Hematopoietic multipotent progenitor cell treated with erythropoietin and hydrocortisone succinate and interleukin-3 and kit ligand, for 17 days (in vitro differentiated cells): ENCODE results near the gene ETV4.
"Not testable (repeated sequence)": the region's sequence is repeated elsewhere in the genome, so short reads cannot be mapped to it uniquely, and the experiment has no call there.

Experiments used
- DNase-seq: peaks from one replicate; pipeline ENCODE4 v3.0.0-alpha.2; 2015; ENCODE audit warnings: low spot score

The ETV4 gene

DNA sequence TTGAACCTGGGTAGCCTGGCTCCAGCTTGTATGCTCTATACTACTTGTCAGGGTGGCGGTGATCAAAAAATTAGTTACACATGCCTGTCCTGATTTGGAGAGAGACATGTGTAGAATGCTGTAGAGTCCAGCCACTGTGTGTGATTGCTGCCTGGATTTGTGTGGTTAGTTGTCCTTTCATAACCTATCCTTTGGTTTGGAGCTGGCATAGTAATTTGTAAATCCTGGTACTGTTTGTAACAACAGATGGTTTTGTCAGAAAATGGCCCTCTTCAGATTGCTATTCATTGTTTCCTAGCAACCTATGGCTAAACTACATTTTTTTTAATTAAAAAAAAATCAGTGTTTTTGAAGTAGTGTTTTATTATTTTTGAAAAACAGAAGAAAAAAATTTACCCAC, 30.5 kb downstream of the ETV4 start:
- no peak for DNase-seq

DNA sequence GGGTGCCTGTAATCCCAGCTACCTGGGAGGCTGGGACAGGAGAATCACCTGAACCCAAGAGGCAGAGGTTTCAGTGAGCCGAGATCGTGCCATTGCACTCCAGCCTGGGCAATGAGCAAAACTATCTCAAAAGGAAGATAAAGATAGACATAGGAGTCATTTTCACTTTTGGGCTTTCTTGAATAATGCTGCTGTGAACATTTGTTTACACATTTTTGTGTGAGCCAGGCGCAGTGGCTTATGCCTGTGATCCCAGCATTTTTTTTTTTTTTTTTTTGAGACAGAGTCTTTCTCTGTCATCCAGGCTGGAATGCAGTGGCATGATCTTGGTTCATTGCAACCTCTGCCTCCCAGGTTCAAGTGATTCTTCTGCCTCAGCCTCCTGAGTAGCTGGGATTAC, 34.9 kb downstream of the ETV4 start:
- DNase-seq, result not testable (repeated sequence)

DNA sequence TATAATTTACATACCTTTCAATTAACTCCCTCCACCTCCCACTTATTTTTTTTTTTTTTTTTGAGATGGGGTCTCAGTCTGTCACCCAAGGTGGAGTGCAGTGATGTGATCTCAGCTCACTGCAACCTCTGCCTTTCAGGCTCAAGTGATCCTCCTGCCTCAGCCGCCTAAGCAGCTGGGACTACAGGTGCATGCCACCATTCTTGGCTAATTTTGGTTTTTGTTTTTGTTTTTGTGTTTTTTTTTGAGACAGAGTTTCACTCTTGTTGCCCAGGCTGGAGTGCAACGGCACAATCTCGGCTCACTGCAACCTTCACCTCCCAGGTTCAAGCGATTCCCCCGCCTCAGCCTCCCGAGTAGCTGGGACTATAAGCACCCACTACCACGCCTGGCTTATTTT, 36.7 kb downstream of the ETV4 start:
- DNase-seq, result not testable (repeated sequence)

DNA sequence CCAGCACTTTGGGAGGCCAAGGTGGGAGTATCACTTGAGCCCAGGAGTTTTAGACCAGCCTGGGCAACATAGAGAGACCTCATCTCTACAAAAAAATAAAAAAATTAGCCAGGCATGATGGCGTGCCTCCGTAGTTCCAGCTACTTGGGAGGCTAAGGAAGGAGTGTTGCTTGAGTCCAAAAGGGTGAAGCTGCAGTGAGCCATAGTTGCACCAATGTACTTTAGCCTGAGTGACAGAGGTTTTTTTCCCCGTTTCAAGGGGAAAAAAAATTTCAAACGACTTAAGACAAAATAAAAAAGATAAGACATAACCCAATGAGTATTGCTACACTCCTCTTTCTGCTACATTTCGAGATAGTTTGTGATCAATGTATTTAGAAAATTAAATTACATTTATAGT, 55.5 kb downstream of the ETV4 start:
- no peak for DNase-seq

DNA sequence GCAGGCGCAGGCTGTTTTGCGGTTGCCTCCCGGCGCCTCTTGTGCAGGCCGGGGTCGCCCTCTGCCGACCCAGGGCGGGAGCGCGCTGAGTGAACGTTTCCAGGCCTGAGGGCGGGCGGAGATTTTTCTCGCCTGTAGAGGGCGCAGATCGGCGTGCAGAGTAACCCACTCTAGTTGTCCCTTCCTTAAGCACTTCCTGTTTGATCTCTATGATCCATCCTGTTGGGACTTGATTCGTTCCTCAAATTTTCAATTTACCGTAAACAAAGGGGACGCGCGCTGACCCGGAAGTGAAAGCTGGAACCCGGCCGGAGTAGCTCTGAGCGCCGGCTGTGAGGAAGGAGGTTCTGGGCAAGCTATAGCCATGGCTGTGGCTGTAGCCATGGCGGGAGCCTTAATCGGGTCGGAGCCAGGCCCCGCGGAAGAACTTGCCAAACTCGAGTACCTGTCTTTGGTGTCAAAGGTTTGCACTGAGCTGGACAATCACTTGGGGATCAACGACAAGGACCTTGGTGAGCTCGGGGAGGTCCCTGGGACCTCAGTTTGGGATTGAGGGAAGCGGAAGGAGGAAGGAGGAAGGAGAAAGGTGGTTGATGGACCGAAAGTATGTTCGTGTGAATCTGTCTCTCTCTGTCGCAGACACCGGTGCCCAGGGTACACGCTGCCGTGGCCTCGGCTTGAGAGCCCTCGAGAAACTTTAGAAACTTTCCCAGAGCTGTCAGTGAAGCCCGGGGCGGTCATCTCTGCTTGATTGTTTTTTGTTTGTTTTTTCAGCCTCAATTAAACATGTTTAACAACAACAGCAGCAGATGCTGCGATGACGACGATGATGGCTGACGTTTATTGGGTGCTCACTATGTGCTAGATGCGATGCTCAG, 62.2 kb downstream of the ETV4 start, which contains the start of gene DHX8:
DHX8 (plus strand) TSS at position 302 of the 878 bp plus-strand sequence; CDS start at position 365, 63 bp downstream.
- peak; percentile 99 for DNase-seq

DNA sequence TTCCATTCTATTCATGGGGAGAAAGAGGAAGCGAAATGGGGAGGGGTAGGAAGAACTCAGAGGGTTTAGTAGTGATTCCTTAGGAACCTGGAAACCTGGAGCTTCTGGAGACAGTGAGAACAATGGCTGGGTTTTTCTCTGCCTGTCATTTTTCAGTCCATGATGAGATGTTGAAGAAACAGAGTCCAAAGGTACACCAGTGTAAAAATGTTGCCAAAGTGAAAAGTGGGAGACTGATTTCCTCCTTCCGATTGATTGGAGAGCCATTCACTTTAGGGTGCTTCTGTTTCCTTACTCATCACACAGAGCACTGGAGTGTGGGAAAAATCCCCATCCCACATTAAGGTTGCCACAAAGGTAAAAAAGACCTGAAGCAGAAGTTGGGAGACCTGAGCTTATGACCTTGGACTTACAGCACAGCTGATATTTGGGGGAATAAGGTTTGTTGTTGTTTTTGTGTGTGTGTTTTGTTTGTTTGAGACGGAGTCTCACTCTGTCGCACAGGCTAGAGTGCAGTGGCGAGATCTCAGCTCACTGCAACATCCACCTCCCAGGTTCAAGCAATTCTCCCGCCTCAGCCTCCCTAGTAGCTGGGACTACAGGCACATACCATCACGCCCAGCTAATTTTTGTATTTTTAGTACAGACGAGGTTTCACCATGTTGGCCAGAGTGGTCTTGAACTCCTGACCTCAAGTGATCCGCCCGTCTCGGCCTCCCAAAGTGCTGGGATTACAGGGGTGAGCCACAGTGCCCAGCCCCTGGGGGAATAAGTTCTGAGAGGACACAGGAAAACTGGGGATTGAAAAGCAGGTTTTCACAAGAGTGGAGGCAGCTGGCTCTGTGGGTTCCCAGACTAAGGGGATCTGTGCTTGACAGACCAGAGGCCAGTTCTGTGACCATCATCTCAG, 63.8 kb downstream of the ETV4 start:
- no peak for DNase-seq

DNA sequence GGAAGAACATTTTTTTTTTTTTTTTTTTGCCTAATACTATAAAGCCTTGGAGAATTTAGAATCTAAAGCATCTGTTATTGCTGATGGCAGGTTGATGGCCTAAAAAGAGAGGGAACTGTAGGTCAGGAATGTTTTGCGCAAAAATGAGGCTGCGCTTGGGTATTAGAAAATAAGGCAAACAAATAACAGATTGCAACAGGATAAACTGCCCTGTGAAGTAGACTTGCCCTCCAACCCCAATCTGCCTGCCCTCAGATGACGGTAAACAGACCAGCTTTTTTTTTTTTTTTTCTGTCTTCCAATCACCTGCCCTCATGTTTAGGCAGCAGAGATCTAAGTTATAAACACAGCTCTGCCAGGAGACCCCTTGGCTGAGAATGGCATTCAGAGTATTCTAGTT, 66.2 kb downstream of the ETV4 start:
- DNase-seq, result no peak
